Right ventricle myocardium superior (tissue), 1 donor: ENCODE data around the gene UBAP2L. TPM values are rescaled to one million over a fixed set of nuclear protein-coding genes. Genes with fewer than 3 reads are reported as not detected.
"Not testable (repeated sequence)": the region's sequence is repeated elsewhere in the genome, so short reads cannot be mapped to it uniquely, and the experiment has no call there.

Experiments
- ATAC-seq: fragments of 200-7000 bp; cut with Tn5 transposase; one replicate; pipeline ENCODE4 v1.9.1; 2020; ENCODE audit warnings: mild to moderate bottlenecking; ENCODE audit not compliant: poor library complexity
- DNase-seq: peaks from one replicate; pipeline ENCODE4 v3.0.0-alpha.2; 2020
- intact Hi-C: fragments of 100-400 bp; cut with DNase I; formaldehyde crosslinking; loops from one replicate; pipeline ENCODE4 v1.11.2; 2022
- microRNA-seq: library from miRNA; unstranded; fragments of <30 nt; microRNA quantifications from one replicate; pipeline ENCODE4 v1.2.0, GENCODE V29; 2020
- total RNA-seq: library from RNA; stranded (reverse); fragmentation: NEBNext Ultra II Directional; extraction: Animal tissue kit (Norgen Biotek cat#: 25700); gene quantifications from one replicate; pipeline ENCODE4 v1.2.1, GENCODE V29; 2021
- donor health status: DM: no; HTN: yes; CAD: no; lungs with severe emphysema.

UBAP2L gene
- total RNA-seq, 1 donor from 2014 or later = 91.2 TPM

DNA sequence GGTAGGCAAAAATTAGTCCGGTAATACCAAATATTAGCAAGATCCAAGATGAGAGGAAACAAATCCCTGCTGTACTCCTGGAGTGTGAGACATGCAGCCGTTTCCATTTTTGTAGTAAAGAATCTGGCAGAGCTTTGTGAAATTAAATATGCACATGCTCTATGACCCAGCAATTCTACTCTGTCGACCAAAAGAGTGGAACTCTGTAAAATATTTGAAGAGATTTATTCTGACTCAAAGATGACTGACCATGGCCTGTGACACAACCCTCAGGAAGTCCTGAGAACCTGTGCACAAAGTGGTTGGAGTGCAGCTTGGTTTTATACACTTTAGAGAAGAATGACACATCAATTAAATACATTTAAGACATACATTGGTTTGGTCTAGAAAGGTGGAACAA, 67.9 kb downstream of the UBAP2L start:
- ATAC-seq = no peak
- DNase-seq = no peak
- intact Hi-C loops = no loop called here

GRCh38 chr1:154290921-154291320, 70.2 kb downstream of the UBAP2L start:
- DNase-seq = no peak
- no peak for ATAC-seq
- intact Hi-C loops = no loop called here

DNA sequence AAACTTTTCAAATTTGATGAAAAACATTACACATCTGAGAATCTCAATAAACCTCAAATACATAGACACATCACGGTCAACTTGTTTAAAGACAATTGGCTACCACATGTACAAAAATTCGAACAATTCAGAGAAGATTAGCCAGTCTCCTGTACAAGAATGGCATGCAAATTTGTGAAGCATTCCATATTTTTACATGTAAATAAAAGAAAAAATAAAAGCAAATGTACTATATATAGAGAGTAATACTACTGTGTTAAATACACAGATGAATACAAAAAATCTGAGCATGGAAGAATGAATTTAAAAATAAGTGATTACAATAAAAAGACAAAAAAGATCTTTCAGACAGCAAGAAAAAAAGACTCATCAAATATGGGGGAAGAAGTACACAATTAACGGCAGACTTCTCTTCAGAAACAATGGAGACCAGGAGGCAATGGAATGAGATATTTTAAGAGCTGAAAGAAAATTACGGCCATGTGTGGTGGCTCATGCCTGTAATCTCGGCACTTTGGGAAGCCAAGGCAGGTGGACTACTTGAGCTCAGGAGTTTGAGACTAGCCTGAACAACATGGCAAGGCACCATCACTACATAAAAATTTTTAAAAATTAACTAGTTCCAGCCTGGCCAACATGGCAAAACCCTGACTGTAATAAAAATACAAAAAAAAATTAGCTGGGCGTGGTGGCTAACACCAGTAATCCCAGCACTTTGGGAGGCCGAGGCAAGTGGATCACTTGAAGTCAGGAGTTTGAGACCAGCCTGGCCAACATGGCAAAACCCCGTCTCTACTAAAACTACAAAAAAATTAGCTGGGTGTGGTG, 74.9 kb downstream of the UBAP2L start:
- DNase-seq (no peak), ATAC-seq (no peak)
- intact Hi-C loops = no loop called here

DNA sequence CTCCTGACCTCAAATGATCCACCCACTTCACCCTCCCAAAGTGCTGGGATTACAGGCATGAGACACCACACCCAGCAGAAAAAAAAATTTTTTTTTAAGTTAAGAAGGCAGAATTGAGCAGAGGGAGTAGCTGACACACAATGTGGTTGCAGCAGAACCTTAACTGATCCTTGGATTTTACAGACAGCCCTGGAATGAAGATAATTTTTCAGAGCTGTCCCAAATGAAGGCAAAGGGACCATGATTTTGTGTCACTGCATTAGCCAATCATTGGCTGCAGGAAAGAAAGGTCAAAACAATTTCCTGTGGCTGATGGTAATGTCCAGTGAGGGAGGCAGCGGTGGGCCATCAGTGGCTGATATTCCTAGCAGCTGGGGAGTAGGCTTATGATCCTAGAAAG, 80.8 kb downstream of the UBAP2L start:
- intact Hi-C loops = no loop called here
- no peak for DNase-seq

DNA sequence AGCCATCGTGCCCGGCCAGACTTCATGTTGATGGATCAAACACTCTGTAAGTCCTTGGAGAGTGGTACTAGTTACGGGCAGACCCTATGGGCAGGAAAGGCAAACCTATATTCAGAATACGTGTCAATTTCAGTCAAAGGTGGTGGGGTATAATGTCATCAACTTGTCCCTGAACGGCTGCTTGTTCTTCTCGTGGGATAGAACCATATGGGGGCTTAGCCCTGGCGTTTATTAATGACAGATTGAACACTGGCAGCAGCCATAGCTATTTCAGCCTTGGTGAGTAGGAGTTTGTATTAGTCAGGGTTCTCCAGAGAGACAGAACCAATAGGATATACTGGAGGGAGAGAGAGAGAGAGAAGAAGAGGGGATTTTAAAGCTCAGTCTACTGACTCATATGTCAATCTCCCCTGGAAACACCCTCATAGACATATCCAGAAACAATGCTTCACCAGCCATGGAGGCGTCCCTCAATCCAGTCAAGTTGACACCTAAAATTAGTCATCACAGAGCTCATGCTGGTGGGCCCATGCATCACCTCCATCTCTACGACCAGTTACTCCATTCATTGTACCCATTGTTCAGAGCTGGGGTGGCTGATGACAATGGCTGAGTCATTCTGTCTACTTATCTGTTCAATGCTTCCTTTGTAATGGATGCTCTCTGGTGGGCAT, 84.0 kb downstream of the UBAP2L start:
- intact Hi-C loops = no loop called here
- DNase-seq (no peak), ATAC-seq (no peak)

More for the DNA sequence above, 80.8 kb downstream of the UBAP2L start:
- no peak for ATAC-seq

GRCh38 chr1:154306151-154306550, 85.4 kb downstream of the UBAP2L start:
- DNase-seq (no peak), ATAC-seq (no peak)
- intact Hi-C loops = no loop called here

DNA sequence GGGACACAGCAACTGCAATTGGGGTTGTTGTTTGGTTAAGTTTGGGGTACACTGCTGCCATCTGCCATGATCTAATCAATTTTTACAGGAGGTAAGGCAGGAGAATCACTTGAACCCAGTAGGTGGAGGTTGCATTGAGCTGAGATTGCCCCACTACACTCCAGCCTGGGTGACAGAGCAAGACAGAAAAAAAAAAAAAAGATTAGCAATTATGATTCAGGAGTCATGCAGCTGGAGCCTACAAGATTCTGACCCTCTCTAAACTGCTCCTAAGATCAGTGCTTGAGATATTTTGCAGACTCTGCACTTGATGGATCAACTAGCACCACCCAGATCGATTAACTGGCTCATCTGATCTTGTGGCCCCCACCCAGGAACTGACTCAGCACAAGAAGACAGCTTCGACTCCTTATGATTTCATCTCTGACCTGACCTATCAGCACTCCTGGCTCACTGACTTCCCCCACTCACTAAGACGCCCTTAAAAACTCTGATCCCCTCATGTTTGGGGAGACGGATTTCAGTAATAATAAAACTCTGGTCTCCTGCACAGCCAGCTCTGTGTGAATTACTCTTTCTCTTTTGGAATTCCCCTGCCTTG, 87.0 kb downstream of the UBAP2L start:
- intact Hi-C loops, ATAC-seq, DNase-seq: not testable (repeated sequence)

- ATAC-seq, intact Hi-C loops, DNase-seq: not testable (repeated sequence)
Observed at GRCh38 chr1:154309136-154309535, 88.4 kb downstream of the UBAP2L start.

GRCh38 chr1:154312229-154313065, 91.7 kb downstream of the UBAP2L start:
- intact Hi-C loops, ATAC-seq: not testable (repeated sequence)

DNA sequence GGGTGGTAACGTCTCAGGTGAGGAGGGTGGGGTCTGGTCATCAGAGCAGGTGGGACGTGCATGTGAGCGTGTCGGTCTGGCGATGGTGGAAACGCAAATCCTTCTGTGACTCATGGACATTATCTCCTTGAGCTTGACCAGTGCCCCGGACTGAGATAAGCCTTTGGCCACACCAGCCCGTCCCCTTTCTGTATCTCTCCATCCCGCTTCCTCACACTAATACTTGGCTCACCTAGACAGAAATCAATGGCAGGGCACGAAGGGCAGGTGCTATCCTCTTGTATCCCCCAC, 92.3 kb downstream of the UBAP2L start:
- DNase-seq = no peak
- intact Hi-C loops = no loop called here
- no peak for ATAC-seq

More at GRCh38 chr1:154312229-154313065, 91.7 kb downstream of the UBAP2L start:
- not testable (repeated sequence) for DNase-seq

GRCh38 chr1:154314226-154314625, 93.5 kb downstream of the UBAP2L start:
- ATAC-seq, DNase-seq, intact Hi-C loops: not testable (repeated sequence)

DNA sequence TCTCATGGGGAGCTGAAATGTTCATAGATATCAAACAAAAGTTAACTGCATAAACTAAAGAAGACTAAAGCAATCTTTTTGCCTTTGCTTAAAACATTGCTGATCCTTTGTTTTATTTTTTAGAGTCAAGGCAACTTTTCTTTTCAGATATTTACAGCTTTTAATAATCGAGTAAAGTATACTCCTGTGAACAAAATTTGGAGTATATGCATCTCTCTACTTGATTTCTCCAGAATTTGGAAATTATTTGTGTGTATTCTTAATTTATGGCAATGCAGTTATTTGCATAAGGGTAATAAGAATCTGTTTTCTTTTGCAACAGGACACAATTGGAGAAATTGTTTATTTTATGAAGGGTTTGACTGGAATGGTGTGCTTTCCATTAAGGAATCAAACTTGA, 95.9 kb downstream of the UBAP2L start:
- intact Hi-C loops = no loop called here
- DNase-seq = no peak
- ATAC-seq = no peak

DNA sequence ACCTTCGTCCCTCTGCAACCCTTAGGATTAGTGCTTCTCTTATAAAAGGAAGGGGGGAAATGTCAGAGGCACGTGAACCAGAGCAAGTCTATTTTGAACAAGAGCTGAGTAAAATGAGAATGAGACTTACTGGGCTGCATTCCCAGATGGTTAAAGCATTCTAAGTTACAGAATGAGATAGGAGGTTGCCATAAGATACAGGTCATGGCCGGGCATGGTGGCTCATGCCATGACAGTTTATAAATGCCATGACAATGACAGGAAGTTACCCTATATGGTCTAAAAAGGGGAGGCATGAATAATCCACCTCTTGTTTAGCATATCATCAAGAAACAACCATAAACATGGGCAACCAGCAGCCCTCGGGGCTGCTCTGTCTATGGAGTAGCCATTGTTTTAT, 97.6 kb downstream of the UBAP2L start:
- DNase-seq = no peak
- no peak for ATAC-seq
- intact Hi-C loops = no loop called here

Small RNAs within 50 kb of the gene (microRNA-seq; reads per million reads assigned to microRNA genes)
- gene MIR190B = 1.6 reads per million

Other genes starting within 250 kb of the UBAP2L start
- 69.6 TPM for gene JTB, start 243.3 kb upstream of the UBAP2L start, total RNA-seq
- gene RAB13, start 234.6 kb upstream of the UBAP2L start, total RNA-seq = 59.9 TPM
- 788 TPM for gene RPS27, start 230.2 kb upstream of the UBAP2L start, total RNA-seq
- gene NUP210L, start 65.9 kb upstream of the UBAP2L start, total RNA-seq = 0.43 TPM
- 80.9 TPM for gene TPM3, start 28.9 kb upstream of the UBAP2L start, total RNA-seq
- not detected for gene CFAP141, start 14.6 kb upstream of the UBAP2L start, total RNA-seq
- gene HAX1, start 51.7 kb downstream of the UBAP2L start, total RNA-seq = 166 TPM
- 0.08 TPM for gene AQP10, start 100.1 kb downstream of the UBAP2L start, total RNA-seq
- 11.0 TPM for gene ATP8B2, start 104.6 kb downstream of the UBAP2L start, total RNA-seq
- 10.3 TPM for gene IL6R, start 184.4 kb downstream of the UBAP2L start, total RNA-seq